Brain microvascular endothelial cell (primary cell): Measurements from ENCODE around the gene PIP4K2C.
A peak's percentile ranks its signal among the peaks of the same experiment; 100 is the strongest.

ENCODE experiments used
- DNase-seq: peaks from one replicate; pipeline ENCODE4 v3.0.0-alpha.2; 2020
- H3K27ac ChIP-seq: fragments of 250-450 bp; sonication (Bioruptor Pico); 2 replicates; pipeline ENCODE4 v1.5.1; 2020; ENCODE audit warnings: mild to moderate bottlenecking, moderate library complexity
- H3K27me3 ChIP-seq: fragments of 250-450 bp; sonication (Bioruptor Pico); replicated peaks from 2 replicates; pipeline ENCODE4 v1.5.1; 2020; ENCODE audit warnings: mild to moderate bottlenecking
- H3K36me3 ChIP-seq: fragments of 250-450 bp; sonication (Bioruptor Pico); replicated peaks from 2 replicates; pipeline ENCODE4 v1.5.1; 2020; ENCODE audit warnings: mild to moderate bottlenecking
- H3K4me3 ChIP-seq: 2 replicates; pipeline ENCODE4 v1.5.1; 2011; ENCODE audit warnings: low read depth, mild to moderate bottlenecking, control low read depth, low read length, moderate library complexity
- in situ Hi-C: cut with HindIII; loops from 2 replicates; pipeline ENCODE4 v1.10.0; 2017; ENCODE audit warnings: low sequenced_read_pairs, low pct_ligation_motif_present
- TF ChIP-seq, protein P1 (sequence below): IDR thresholded peaks from 2 replicates; pipeline ENCODE4 v1.5.1; 2011; ENCODE audit warnings: low read depth, mild to moderate bottlenecking, moderate library complexity, low read length, control low read depth, inconsistent platforms; ENCODE audit errors: missing control alignments

Gene PIP4K2C

DNA sequence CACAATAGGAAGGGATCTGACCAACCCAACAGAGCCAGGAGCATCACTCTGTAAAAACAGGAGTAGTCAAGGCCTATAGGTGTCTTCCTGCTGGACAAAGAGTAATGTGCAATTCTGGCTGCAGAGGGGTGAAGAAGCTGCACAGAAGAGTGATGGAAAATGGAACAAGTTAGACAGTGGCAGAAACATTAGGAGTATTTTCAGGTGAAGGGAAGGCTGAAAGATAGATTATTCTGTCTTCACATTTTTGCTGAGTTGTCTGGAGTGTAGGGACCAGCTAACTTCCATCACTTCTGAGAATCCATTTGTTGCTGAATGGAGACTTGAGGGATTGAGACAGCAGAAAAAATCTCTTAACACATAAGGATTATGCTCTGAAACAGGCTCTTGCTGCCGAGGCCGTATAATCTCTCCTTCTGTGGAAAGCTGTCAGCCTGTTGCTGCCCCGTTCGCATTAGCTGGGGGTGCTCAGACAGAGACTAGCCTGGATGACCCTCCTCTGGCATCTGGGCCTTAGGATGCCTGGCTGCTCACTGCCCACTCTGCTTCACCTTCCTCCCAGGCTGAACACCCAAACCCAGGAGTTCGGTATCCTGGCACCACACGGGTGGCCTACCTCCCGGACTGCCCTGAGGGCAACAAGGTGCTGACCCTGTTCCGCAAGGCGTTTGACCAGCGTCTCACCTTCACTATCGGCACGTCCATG is 17.1 kb downstream of the PIP4K2C start:
- Histone ChIP-seq H3K27ac (no peak overlapping the region), H3K36me3 (no peaks in the 10 kb centered on the region), H3K4me3 (no peak overlapping the region), H3K27me3 (no peaks in the 10 kb centered on the region)
- DNase-seq = no peak
- TF ChIP-seq, protein P1, sequence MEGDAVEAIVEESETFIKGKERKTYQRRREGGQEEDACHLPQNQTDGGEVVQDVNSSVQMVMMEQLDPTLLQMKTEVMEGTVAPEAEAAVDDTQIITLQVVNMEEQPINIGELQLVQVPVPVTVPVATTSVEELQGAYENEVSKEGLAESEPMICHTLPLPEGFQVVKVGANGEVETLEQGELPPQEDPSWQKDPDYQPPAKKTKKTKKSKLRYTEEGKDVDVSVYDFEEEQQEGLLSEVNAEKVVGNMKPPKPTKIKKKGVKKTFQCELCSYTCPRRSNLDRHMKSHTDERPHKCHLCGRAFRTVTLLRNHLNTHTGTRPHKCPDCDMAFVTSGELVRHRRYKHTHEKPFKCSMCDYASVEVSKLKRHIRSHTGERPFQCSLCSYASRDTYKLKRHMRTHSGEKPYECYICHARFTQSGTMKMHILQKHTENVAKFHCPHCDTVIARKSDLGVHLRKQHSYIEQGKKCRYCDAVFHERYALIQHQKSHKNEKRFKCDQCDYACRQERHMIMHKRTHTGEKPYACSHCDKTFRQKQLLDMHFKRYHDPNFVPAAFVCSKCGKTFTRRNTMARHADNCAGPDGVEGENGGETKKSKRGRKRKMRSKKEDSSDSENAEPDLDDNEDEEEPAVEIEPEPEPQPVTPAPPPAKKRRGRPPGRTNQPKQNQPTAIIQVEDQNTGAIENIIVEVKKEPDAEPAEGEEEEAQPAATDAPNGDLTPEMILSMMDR = no peak
- in situ Hi-C loops = no loop called here

DNA sequence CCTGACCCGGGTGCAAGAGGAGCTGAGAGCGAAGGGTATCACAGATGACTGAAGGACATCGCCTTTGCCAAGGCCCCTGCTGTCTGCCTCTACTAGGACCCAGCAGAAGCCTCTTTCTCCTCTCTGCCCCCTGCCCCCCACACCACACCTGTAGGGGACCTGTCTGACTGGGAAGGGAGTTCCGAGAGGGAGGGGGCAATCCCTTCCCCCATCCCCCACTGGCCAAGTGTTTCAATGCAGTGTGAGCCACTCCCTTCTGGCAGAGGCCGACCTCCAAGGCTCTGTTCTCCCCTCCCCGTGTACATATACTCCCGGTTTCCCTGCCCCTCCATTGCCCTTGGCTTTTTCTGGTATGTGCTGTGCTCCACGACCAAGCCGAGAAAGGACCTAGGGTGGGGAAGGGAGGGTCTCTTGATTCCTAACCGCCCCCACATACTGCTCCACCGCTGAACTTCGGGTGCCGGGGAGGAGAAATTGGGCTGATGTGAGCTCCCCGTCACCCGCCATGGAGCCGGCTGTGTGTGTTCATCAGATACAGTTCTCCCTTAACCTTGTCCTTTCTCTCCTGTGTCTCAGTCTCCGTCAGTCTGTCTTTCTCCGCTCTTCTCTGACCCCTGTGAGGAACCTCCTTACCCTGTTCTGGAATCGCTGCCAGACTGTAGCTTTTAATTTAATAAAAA is 18.2 kb downstream of the PIP4K2C start:
- Histone ChIP-seq H3K4me3 (no peak overlapping the region), H3K36me3 (no peaks in the 10 kb centered on the region), H3K27ac (no peak overlapping the region), H3K27me3 (no peaks in the 10 kb centered on the region)
- no peak for DNase-seq
- in situ Hi-C loops = no loop called here
- TF ChIP-seq, protein P1 = no peak

DNA sequence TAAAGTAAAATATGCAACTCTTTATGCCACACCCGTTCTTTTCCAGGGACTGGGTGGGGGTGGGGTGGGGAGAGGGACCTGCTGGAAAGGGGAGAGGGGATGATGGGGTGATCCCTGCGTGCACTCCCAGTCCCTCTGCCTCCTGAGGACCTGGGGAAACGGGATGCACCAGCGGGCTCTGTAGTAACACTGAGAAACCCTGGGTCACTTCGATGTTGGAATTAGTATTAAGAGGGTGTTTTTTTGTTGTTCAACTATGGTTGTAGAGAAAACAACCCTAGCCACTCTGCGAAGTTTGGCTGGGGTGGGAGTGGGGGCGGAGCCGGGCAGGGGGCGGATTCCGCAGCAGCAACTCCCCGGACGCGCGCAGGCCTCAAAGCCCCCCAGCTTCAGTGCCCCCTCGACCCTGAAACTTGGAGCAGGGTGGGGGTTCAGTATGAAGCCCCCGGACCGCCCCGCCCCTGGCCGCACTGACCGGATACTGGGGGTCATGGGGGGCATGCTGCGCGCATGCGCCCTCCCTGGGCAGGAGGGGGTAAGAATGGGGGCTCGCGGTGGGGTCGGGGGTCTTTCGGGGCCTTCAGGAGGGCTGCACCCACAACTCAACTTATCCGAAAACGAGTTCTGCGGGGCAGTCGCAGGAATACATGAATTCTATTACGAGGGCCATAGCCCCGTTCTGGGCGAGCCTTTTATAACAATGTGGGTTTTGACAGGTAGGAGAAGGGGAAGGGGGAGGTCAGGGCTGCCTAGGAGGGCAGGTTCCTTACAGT is 19.0 kb downstream of the PIP4K2C start:
- H3K4me3 ChIP-seq = peak overlapping the region; percentile 65
- in situ Hi-C loops = no loop called here
- no peak overlapping the region for H3K27ac ChIP-seq
- no peaks in the 10 kb centered on the region for H3K27me3 ChIP-seq
- TF ChIP-seq, protein P1 = no peak
- DNase-seq = no peak
- H3K36me3 ChIP-seq = no peaks in the 10 kb centered on the region

DNA sequence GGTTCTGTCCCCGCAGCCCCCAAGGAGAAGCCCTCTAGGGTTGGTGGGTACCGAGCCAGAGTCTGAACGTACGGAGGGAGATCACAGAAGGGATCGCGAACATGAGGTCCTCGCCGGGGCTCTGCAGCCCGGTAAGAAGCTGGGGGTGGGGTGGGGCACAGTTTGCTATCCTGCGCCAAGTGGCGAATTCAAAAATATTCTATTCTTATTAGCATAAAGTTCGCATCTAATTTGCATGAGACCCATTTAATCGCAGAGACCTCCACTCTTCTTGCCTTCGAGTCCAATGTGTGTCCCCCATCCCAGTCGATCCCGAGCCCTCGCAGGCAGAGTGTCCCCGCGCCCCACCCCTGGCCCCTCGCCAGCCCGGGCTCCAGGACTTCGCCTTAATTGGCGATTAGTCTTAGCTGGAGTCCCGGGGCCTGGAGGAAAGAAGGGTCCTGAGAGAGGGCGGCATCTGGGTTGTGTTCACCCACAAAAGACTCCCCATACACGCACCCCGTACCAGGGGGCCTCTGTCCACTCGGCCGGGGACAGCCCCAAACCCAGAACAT is 19.6 kb downstream of the PIP4K2C start:
- H3K36me3 ChIP-seq = no peaks in the 10 kb centered on the region
- no peak for DNase-seq
- in situ Hi-C loops = no loop called here
- peak overlapping the region; percentile 65 for H3K4me3 ChIP-seq
- TF ChIP-seq, protein P1 = no peak
- no peaks in the 10 kb centered on the region for H3K27me3 ChIP-seq
- H3K27ac ChIP-seq = no peak overlapping the region

DNA sequence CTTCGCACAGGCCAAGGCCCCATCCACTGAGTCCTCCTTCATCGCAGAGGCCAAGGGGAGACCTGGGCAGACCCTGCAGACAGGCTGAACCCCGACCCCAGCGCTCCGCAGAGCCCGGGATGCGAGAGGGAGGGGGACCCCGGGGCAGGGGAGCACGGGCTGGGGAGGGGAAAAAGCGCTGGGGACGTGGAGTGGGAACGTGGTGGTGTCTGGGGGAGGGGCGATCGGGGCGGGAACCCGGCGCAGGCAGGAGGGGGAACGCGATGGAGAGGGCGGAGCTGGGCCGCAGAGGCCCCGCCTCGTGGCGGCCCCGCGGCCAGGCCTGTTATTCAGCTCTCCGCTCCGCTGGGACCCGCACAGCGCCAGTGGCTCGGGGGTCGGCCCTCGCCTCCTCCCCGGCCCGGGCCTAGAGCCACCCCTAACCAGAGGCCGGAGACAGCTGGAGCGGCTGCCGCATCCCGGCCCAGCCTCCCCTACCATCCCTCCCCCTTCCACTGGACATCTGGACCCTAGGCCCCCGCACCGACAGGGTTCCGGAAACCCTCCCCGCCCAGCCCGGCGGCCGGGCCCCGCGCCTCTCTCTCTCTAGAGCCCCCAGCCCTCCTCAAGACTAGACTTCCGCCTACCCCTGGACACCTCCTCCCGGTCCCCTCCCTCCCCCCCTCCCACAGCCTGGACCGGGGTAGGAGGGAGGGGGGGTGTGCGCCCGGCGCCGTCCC is 20.3 kb downstream of the PIP4K2C start, which contains the start of gene ARHGEF25:
Gene ARHGEF25 (plus strand): TSS at position 328 of the 719 bp plus-strand sequence. CDS start 460 bp downstream, outside the sequence.
- in situ Hi-C loops = no loop called here
- no peak for DNase-seq
- peak within 1 kb of the TSS; percentile 65 for H3K4me3 ChIP-seq
- H3K27me3 ChIP-seq = no peaks in the 10 kb centered on the region
- TF ChIP-seq, protein P1 = no peak
- no peak within 1 kb of the TSS for H3K27ac ChIP-seq
- no peaks in the 10 kb centered on the region for H3K36me3 ChIP-seq
